HEK293 (cell line): ENCODE results near the gene FBXL7.

ENCODE experiments used
- CTCF ChIA-PET: fragments of 350-600 bp; formaldehyde crosslinking; extraction: SDS; loops from one replicate; lab custom pipeline; 2021; ENCODE audit warnings: antibody characterized with exemption; lab: Yijun Ruan, JAX
- POLR2A ChIA-PET: fragments of 300-600 bp; formaldehyde crosslinking; extraction: SDS; loops from one replicate; lab custom pipeline; 2020; ENCODE audit warnings: antibody characterized with exemption, inconsistent platforms; lab: Yijun Ruan, JAX
- H3K27ac ChIP-seq: fragments of 200-500 bp; sonication (Bioruptor generic); 2 replicates; pipeline ENCODE4 v1.5.1; 2014; ENCODE audit warnings: low read depth, low read length, control low read depth, inconsistent platforms; ENCODE audit errors: extremely low read depth
- H3K36me3 ChIP-seq, 2 experiments: fragments of 200-500 bp in 1 of 2; sonication (Bioruptor generic) in 1 of 2; 1 replicate in 1 of 2; 2 replicates in 1 of 2; pipeline ENCODE4 v1.5.1; 2014 to 2017; ENCODE audit warnings: inconsistent platforms in 2 of 2, low read length in 2 of 2; ENCODE audit not compliant: control insufficient read depth in 2 of 2, insufficient read depth in 1 of 2
- H3K4me1 ChIP-seq: fragments of 200-500 bp; sonication (Bioruptor generic); 2 replicates; pipeline ENCODE4 v1.5.1; 2014; ENCODE audit warnings: mild to moderate bottlenecking, low read length, inconsistent platforms; ENCODE audit not compliant: control insufficient read depth, insufficient read depth
- H3K4me3 ChIP-seq: 2 replicates; pipeline ENCODE4 v1.5.1; 2011; ENCODE audit warnings: low read depth, mild to moderate bottlenecking, control low read depth, low read length, moderate library complexity
- H3K9me3 ChIP-seq: fragments of 200-500 bp; sonication (Bioruptor generic); 2 replicates; pipeline ENCODE4 v1.5.1; 2014; ENCODE audit warnings: low read depth, low read length, inconsistent platforms; ENCODE audit not compliant: control insufficient read depth, insufficient read depth
- ZNF121 ChIP-seq: fragments of 450-650 bp; formaldehyde crosslinking; IDR thresholded peaks from 2 replicates; pipeline ENCODE4 v1.5.1; 2016; ENCODE audit warnings: missing biosample characterization, missing genetic modification characterization
- ZNF132 ChIP-seq: fragments of 450-650 bp; formaldehyde crosslinking; IDR thresholded peaks from 2 replicates; pipeline ENCODE4 v1.5.1; 2017; ENCODE audit warnings: missing biosample characterization, missing genetic modification characterization, borderline replicate concordance
- ZNF133 ChIP-seq: fragments of 450-650 bp; formaldehyde crosslinking; IDR thresholded peaks from 2 replicates; pipeline ENCODE4 v1.5.1; 2016; ENCODE audit warnings: missing biosample characterization, missing genetic modification characterization
- ZNF138 ChIP-seq: fragments of 450-650 bp; formaldehyde crosslinking; IDR thresholded peaks from 2 replicates; pipeline ENCODE4 v1.5.1; 2016; ENCODE audit warnings: missing biosample characterization, missing genetic modification characterization, borderline replicate concordance
- ZNF274 ChIP-seq, 2 experiments: fragments of 200-500 bp in 1 of 2; fragments of 450-650 bp in 1 of 2; sonication (Bioruptor generic) in 1 of 2; formaldehyde crosslinking in 1 of 2; IDR thresholded peaks; 2 replicates each; pipeline versions ENCODE4 v1.5.1 to v1.6.1; 2014 to 2016; ENCODE audit warnings: borderline replicate concordance in 1 of 2, inconsistent platforms in 1 of 2, low read length in 1 of 2, missing biosample characterization in 1 of 2, missing genetic modification characterization in 1 of 2
- ZNF48 ChIP-seq: fragments of 450-650 bp; formaldehyde crosslinking; IDR thresholded peaks from 2 replicates; pipeline ENCODE4 v1.5.1; 2016; ENCODE audit warnings: missing biosample characterization, missing genetic modification characterization
- ZNF510 ChIP-seq: fragments of 450-650 bp; formaldehyde crosslinking; IDR thresholded peaks from 2 replicates; pipeline ENCODE4 v1.5.1; 2018; ENCODE audit warnings: mild to moderate bottlenecking, missing genetic modification characterization, missing biosample characterization; ENCODE audit not compliant: insufficient replicate concordance
- ZNF544 ChIP-seq: fragments of 450-650 bp; formaldehyde crosslinking; IDR thresholded peaks from 2 replicates; pipeline ENCODE4 v1.5.0; 2017; ENCODE audit warnings: missing biosample characterization, missing genetic modification characterization
- ZNF548 ChIP-seq: fragments of 450-650 bp; formaldehyde crosslinking; IDR thresholded peaks from 2 replicates; pipeline ENCODE4 v1.5.1; 2016; ENCODE audit warnings: missing biosample characterization, missing genetic modification characterization
- ZNF560 ChIP-seq: fragments of 450-650 bp; formaldehyde crosslinking; IDR thresholded peaks from 2 replicates; pipeline ENCODE4 v1.5.1; 2017; ENCODE audit warnings: missing biosample characterization, missing genetic modification characterization, borderline replicate concordance
- ZNF610 ChIP-seq: fragments of 450-650 bp; formaldehyde crosslinking; IDR thresholded peaks from 2 replicates; pipeline ENCODE4 v1.5.1; 2016; ENCODE audit warnings: missing biosample characterization, missing genetic modification characterization, borderline replicate concordance
- ZNF645 ChIP-seq: fragments of 450-650 bp; formaldehyde crosslinking; IDR thresholded peaks from 2 replicates; pipeline ENCODE4; 2016; ENCODE audit warnings: missing biosample characterization, missing genetic modification characterization
- ZNF654 ChIP-seq: fragments of 450-650 bp; formaldehyde crosslinking; IDR thresholded peaks from 2 replicates; pipeline ENCODE4 v1.5.1; 2016; ENCODE audit warnings: low read depth, missing biosample characterization, missing genetic modification characterization
- ZNF664 ChIP-seq: fragments of 450-650 bp; formaldehyde crosslinking; IDR thresholded peaks from 2 replicates; pipeline ENCODE4 v1.5.1; 2016; ENCODE audit warnings: missing biosample characterization, missing genetic modification characterization
- ZSCAN23 ChIP-seq: fragments of 450-650 bp; formaldehyde crosslinking; IDR thresholded peaks from 2 replicates; pipeline ENCODE4 v1.5.1; 2016; ENCODE audit warnings: missing biosample characterization, missing genetic modification characterization
- TF ChIP-seq, protein P1 (sequence below): fragments of 450-650 bp; formaldehyde crosslinking; IDR thresholded peaks from 2 replicates; pipeline ENCODE4 v1.5.1; 2016; ENCODE audit warnings: missing biosample characterization, missing genetic modification characterization
- TF ChIP-seq, protein P2 (sequence below): fragments of 450-650 bp; formaldehyde crosslinking; IDR thresholded peaks from 2 replicates; pipeline ENCODE4 v1.5.1; 2016; ENCODE audit warnings: missing biosample characterization, missing genetic modification characterization
- TF ChIP-seq, protein P3 (sequence below): fragments of 450-650 bp; formaldehyde crosslinking; IDR thresholded peaks from 2 replicates; pipeline ENCODE4 v1.5.1; 2016; ENCODE audit warnings: missing biosample characterization, missing genetic modification characterization
- TF ChIP-seq, protein P4 (sequence below): fragments of 450-650 bp; formaldehyde crosslinking; IDR thresholded peaks from 2 replicates; pipeline ENCODE4 v1.5.1; 2016; ENCODE audit warnings: missing biosample characterization, missing genetic modification characterization
- TF ChIP-seq, protein P5 (sequence below): fragments of 450-650 bp; formaldehyde crosslinking; optimal IDR thresholded peaks from 2 replicates; pipeline ENCODE3; 2016; ENCODE audit warnings: missing biosample characterization, mild to moderate bottlenecking, missing genetic modification characterization

Gene FBXL7

GRCh38 chr5:15831408-15831807, 331.4 kb downstream of the FBXL7 start:
- POLR2A ChIA-PET, result no interaction called here
- H3K27ac ChIP-seq, result no peak overlapping the region
- H3K9me3 ChIP-seq, result no peaks in the 10 kb centered on the region
- H3K36me3 ChIP-seq, result no peaks in the 10 kb centered on the region
- H3K4me3 ChIP-seq, result no peak overlapping the region
- no peak for TF ChIP-seq ZNF610
- TF ChIP-seq, protein P1, sequence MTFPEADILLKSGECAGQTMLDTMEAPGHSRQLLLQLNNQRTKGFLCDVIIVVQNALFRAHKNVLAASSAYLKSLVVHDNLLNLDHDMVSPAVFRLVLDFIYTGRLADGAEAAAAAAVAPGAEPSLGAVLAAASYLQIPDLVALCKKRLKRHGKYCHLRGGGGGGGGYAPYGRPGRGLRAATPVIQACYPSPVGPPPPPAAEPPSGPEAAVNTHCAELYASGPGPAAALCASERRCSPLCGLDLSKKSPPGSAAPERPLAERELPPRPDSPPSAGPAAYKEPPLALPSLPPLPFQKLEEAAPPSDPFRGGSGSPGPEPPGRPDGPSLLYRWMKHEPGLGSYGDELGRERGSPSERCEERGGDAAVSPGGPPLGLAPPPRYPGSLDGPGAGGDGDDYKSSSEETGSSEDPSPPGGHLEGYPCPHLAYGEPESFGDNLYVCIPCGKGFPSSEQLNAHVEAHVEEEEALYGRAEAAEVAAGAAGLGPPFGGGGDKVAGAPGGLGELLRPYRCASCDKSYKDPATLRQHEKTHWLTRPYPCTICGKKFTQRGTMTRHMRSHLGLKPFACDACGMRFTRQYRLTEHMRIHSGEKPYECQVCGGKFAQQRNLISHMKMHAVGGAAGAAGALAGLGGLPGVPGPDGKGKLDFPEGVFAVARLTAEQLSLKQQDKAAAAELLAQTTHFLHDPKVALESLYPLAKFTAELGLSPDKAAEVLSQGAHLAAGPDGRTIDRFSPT (tag by site-specific recombination), result no peak
- TF ChIP-seq ZNF645 (tag by site-specific recombination), result no peak
- TF ChIP-seq ZNF560, result no peak
- no peak for TF ChIP-seq ZNF548 (tag by site-specific recombination)
- no peak for TF ChIP-seq ZNF544 (tag by site-specific recombination)
- TF ChIP-seq, protein P2, sequence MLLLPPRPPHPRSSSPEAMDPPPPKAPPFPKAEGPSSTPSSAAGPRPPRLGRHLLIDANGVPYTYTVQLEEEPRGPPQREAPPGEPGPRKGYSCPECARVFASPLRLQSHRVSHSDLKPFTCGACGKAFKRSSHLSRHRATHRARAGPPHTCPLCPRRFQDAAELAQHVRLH, result no peak
- no peak for TF ChIP-seq ZNF510 (tag by site-specific recombination)
- no peak for TF ChIP-seq ZNF121 (tag by site-specific recombination)
- TF ChIP-seq, protein P3, sequence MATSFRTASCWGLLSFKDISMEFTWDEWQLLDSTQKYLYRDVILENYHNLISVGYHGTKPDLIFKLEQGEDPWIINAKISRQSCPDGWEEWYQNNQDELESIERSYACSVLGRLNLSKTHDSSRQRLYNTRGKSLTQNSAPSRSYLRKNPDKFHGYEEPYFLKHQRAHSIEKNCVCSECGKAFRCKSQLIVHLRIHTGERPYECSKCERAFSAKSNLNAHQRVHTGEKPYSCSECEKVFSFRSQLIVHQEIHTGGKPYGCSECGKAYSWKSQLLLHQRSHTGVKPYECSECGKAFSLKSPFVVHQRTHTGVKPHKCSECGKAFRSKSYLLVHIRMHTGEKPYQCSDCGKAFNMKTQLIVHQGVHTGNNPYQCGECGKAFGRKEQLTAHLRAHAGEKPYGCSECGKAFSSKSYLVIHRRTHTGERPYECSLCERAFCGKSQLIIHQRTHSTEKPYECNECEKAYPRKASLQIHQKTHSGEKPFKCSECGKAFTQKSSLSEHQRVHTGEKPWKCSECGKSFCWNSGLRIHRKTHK (tag by site-specific recombination), result no peak
- no peak for TF ChIP-seq ZNF274 (IDR thresholded peaks at IDR 0.05; ENCODE audit: low read length)
- TF ChIP-seq ZNF274 (tag by site-specific recombination; IDR thresholded peaks at IDR 0.05; ENCODE audit: borderline replicate concordance), result no peak
- TF ChIP-seq ZNF654, result no peak
- TF ChIP-seq ZNF48 (tag by site-specific recombination), result no peak
- TF ChIP-seq ZNF664 (tag by site-specific recombination), result no peak
- TF ChIP-seq, protein P4, sequence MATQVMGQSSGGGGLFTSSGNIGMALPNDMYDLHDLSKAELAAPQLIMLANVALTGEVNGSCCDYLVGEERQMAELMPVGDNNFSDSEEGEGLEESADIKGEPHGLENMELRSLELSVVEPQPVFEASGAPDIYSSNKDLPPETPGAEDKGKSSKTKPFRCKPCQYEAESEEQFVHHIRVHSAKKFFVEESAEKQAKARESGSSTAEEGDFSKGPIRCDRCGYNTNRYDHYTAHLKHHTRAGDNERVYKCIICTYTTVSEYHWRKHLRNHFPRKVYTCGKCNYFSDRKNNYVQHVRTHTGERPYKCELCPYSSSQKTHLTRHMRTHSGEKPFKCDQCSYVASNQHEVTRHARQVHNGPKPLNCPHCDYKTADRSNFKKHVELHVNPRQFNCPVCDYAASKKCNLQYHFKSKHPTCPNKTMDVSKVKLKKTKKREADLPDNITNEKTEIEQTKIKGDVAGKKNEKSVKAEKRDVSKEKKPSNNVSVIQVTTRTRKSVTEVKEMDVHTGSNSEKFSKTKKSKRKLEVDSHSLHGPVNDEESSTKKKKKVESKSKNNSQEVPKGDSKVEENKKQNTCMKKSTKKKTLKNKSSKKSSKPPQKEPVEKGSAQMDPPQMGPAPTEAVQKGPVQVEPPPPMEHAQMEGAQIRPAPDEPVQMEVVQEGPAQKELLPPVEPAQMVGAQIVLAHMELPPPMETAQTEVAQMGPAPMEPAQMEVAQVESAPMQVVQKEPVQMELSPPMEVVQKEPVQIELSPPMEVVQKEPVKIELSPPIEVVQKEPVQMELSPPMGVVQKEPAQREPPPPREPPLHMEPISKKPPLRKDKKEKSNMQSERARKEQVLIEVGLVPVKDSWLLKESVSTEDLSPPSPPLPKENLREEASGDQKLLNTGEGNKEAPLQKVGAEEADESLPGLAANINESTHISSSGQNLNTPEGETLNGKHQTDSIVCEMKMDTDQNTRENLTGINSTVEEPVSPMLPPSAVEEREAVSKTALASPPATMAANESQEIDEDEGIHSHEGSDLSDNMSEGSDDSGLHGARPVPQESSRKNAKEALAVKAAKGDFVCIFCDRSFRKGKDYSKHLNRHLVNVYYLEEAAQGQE (tag by site-specific recombination), result no peak
- no peak for TF ChIP-seq ZSCAN23 (tag by site-specific recombination)
- TF ChIP-seq ZNF133 (tag by site-specific recombination), result no peak
- no peak for TF ChIP-seq ZNF138 (tag by site-specific recombination)
- TF ChIP-seq, protein P5, sequence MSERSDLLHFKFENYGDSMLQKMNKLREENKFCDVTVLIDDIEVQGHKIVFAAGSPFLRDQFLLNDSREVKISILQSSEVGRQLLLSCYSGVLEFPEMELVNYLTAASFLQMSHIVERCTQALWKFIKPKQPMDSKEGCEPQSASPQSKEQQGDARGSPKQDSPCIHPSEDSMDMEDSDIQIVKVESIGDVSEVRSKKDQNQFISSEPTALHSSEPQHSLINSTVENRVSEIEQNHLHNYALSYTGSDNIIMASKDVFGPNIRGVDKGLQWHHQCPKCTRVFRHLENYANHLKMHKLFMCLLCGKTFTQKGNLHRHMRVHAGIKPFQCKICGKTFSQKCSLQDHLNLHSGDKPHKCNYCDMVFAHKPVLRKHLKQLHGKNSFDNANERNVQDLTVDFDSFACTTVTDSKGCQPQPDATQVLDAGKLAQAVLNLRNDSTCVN (tag by site-specific recombination), result no peak
- TF ChIP-seq ZNF132 (tag by site-specific recombination), result no peak
- CTCF ChIA-PET, result no interaction called here
- no peaks in the 10 kb centered on the region for H3K4me1 ChIP-seq
